GM19452 (cell line): ENCODE results near the gene SLFN12L.
"Not testable (repeated sequence)": the region's sequence is repeated elsewhere in the genome, so short reads cannot be mapped to it uniquely, and the experiment has no call there.

Experiments
- ATAC-seq: cut with Tn5 transposase; IDR thresholded peaks from one replicate; pipeline ENCODE4 v1.9.1; 2021; ENCODE audit not compliant: unreplicated experiment

SLFN12L gene

DNA sequence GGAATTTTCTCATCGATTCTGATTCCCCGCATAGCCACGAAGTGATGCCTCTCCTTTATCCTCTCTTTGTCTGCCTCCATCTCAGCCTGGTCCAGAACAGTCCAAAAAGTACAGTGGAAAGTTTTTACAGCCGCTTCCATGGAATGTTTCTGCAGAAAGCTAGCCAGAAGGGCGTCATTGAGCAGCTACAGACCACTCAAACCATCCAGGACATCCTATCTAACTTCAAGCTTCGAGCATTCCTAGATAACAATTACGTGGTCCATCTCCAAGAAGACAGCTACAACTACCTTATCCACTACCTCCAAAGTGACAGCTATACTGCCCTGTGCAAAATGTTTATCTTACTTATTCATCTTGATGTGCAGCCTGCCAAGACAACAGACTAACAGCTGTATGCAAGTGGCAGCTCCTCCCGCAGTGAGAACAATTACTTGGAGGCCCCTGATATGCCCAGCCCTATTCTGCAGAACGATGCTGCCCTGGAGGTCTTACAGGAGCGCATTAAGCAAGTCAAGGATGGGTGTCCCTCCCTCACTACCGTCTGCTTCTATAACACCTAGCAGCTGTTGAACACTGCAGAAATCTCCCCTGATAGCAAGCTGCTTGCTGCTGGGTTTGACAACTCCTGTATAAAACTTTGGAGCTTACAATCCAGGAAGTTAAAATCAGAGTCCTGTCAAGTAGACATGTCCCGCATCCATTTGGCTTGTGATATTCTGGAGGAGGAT lies 38.9 kb downstream of the SLFN12L start:
- no peak for ATAC-seq

GRCh38 chr17:35496451-35497290 lies 40.8 kb downstream of the SLFN12L start:
- no peak for ATAC-seq

DNA sequence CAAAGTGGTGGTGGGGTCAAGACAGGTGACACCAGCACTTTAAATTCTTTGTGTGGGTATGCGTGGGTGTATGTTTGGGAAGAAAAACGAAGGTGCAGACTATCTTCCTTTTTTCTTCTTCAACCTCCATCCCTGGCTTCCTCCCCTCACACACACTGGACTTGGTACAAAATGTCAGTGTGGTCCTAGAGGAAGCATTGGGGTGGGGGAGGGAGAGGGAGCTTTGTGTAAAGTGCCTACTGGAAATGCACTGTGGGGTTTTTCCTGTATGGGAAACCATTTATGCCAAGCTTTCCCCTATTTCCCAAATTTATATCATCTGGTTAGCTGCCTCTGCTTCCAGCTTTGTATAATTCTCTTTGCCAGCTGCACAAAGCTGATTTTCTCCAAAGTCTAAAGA lies 44.4 kb downstream of the SLFN12L start:
- ATAC-seq: no peak

- ATAC-seq: no peak
These were observed 46.1 kb downstream of the SLFN12L start for GRCh38 chr17:35491417-35491816.

DNA sequence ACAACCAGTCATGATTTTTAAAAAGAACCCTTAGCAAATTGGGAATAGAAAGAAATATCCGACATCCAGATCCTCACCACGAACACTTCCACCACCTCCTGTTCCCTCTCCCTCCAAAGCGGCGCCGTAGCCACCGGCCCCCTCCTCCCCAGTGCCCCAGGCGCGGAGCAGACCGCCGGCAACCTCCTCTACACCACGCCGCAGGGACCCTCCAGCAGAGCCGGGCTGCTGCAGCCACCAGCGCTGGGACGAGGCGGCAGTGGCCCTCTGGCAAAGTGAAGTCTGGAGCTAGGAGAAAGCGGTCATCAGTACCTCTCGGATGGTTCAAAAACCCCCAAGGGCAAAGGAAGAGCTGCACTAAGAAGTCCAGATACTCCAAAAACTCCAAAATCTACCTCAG lies 47.5 kb downstream of the SLFN12L start:
- ATAC-seq: no peak

DNA sequence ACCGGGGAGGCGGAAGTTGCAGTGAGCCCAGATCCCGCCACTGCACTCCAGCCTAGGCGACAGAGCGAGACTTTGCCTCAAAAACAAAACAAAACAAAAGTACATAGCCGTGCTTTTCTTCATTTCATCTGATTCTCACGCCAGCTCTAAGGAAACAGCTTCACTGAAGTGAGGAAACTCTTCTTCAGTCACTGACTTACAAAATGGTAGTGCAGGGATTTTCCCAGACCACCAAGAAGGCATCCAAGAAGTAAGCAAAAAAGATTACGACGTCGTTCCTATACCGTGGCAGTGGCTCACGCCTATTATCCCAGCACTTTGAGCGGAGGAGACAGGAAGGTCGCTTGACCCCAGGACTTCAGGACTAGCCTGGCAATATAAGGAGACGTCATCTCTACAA lies 48.5 kb downstream of the SLFN12L start:
- ATAC-seq: no peak

- no peak for ATAC-seq
These were observed 50.4 kb downstream of the SLFN12L start for GRCh38 chr17:35486920-35487732.

DNA sequence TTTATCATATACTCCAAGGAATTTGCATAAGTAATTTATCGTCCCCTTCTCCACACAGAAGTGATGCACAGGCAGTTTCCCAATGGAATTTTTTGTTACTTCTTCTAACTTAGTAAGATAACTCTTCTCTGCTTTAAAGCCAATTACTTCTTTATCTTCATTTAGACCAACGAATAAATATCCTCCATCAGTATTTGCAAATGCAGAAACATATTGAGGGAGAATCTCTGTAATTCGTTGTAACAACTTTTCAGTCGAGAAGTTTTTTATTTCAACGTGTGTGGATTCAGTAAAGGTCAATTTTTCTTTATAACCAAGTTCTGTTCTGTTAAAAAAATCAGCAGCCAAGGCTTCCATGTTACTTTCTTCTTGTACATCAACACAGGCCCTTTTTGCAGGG lies 58.2 kb downstream of the SLFN12L start:
- ATAC-seq: no peak

DNA sequence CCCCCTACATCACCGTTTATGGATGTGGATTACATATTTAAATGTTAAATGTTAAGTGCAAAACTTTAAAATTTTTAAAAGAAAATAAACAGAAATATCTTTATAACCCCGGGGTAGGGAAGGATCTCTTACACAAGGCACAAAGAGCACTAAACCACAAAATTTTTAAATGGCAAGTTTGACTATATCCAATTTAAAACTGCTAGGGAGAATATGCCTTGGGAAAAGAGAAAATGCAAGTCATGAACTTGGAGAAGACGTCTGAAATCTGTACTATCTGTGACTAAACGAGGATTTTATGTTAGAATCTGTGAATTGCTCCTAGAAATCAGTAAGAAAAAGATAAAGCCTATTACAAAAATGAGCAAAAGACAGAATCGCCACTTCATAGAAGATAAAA lies 60.2 kb downstream of the SLFN12L start:
- no peak for ATAC-seq

GRCh38 chr17:35476283-35476820 lies 61.1 kb downstream of the SLFN12L start:
- no peak for ATAC-seq

DNA sequence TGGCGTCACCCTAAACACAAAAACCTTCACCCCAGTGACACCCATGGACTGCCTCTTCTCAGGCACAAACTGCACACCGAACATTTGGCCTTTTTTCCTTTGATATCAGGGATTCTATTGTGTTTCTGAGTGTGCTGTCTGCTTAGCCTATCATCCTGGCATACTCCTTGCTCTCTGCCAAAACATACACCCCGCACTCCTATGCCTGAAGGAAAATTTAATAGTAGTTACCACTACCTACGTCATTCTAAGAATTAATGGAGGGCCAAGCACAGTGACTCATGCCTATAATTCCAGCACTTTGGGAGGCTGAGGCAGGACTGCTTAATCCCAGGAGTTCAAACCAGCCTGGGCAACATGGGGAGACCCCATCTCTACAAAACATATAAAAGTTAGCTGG lies 69.0 kb downstream of the SLFN12L start:
- ATAC-seq: no peak

DNA sequence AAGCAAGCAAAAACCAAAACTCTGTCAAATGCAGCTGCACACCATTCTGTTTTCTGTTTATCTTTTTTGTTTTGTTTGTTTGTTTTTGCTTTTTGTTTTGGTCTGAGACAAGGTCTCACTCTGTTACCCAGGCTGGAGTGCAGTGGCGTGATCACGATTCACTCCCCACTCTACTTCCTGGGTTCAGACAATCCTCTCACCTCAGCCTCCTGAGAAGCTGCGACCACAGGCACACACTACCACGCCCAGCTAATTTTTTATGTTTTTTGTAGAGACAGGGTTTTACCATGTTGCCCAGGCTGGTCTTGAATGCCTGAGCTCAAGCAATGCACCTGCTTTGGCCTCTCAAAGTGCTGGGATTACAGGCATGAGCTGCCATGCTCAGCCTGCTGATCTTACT lies 69.7 kb downstream of the SLFN12L start:
- ATAC-seq: no peak

GRCh38 chr17:35460354-35460851 lies 77.1 kb downstream of the SLFN12L start:
- ATAC-seq: peak; percentile 93

GRCh38 chr17:35454035-35454434 lies 83.4 kb downstream of the SLFN12L start:
- not testable (repeated sequence) for ATAC-seq

GRCh38 chr17:35453171-35453570 lies 84.3 kb downstream of the SLFN12L start:
- ATAC-seq: no peak

DNA sequence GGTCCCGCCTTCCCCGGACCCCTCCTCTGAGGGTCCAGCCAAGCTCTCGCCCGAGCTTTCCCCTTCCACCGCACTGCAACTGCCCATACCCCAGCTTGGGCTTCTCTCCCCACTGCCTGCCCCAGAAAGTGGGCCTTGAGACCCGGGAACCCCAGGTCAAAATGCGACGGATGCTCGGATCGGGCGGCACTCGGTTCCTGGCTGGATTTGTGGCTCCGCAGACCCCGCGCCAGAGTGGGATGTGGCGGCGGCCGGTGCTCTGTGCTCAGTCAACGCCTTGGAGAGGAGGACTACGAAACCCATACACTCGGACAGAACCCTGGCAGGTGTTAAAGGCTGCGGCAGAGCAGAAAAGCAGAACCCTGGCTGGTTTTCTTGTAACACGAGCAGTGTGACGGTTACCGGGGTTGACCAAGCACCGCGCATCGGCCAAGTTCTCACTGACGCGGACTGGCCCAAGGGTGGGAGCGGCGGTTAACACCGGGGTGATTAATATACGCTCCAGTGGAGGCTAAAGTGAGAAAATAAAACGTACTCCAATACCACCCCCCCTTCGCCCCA lies 88.0 kb downstream of the SLFN12L start:
- ATAC-seq: peak; percentile 51

DNA sequence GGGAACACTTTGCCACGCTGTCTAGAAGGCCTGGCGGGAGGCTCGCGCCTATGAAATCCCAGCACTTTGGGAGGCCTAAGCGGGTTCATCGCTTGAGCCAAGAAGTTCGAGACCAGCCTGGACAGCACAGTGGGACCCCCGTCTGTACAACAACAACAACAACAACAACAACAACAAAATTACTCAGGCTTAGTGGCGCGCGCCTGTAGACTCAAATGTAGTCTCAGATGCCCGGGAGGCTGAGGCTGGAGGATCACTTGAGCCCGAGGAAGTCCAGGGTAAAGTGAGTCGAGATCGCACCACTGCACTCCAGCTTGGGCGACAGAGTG lies 88.6 kb downstream of the SLFN12L start:
- no peak for ATAC-seq

DNA sequence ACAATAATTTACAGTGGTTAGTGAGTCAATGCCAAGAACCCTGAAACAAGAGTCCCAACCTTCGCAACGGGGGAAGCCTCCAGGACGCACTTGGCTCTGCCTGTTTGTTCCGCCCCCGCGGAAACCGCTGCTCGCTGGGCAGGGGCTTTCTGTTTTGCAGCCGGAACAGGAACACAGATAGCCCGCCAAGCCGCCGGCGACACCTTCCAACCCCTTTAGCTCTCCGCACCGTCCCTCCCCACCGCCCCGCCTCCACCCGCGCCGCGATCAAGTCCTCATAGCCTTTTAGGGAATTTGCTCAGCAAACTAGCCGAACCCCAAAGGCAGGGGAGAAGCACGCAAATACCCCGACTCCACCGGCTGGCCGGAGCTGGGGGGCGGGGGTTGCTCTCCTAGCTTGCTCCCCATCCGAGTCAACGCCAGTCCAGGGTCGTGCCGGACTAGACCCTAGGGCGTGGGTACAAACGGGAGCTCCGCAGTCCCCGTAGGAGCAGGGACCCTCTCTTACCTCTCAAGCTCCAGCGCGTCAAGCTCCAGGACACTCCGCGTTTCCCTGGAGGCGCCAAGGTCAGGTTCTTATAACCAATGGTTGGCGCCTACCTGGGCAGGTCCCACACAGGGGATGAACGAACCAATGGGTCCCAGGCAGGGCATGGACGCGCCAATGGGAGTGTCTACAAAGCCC lies 89.1 kb downstream of the SLFN12L start, which contains the start of gene SLFN13:
Gene SLFN13 (minus strand): TSS at position 553 of the 685 bp plus-strand sequence. CDS start 3,086 bp downstream, outside the sequence.
- ATAC-seq: peak; percentile 71

DNA sequence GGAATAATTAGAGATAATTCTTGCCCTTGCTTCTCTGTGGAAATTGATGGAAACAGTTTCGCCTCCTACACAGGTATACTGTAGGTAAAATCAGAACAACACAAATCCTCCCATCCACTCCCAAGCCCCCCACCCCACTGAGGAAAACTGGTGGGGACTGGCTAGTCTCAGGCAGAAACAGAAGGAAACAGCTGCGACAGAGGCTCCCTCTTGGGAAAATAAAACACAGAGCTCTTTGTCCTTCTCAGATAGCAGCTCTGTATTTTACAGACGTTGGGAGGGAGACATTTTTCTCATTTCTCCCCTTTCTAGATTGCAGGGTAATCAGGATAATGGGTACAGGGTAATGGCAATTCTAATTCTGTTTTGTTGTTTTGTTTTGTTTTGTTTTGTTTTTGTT lies 90.0 kb downstream of the SLFN12L start:
- ATAC-seq: no peak

- no peak for ATAC-seq
These were observed 99.0 kb downstream of the SLFN12L start for GRCh38 chr17:35438433-35438832.
